Epidermal melanocyte (primary cell): ENCODE results near the gene LRPAP1.

ENCODE experiments used
- DNase-seq: peaks from one replicate; pipeline ENCODE4 v3.0.0; 2011; ENCODE audit warnings: low spot score; ENCODE audit not compliant: insufficient read length

LRPAP1 gene

GRCh38 chr4:3501126-3501824 is 30.9 kb downstream of the LRPAP1 start:
- no peak for DNase-seq

GRCh38 chr4:3500634-3501101 is 31.6 kb downstream of the LRPAP1 start:
- DNase-seq: no peak

- no peak for DNase-seq
Observed at GRCh38 chr4:3500111-3500510, 32.1 kb downstream of the LRPAP1 start.

- DNase-seq: no peak
Observed at GRCh38 chr4:3499710-3500109, 32.5 kb downstream of the LRPAP1 start.

- DNase-seq: no peak
Observed at GRCh38 chr4:3498901-3499510, 33.2 kb downstream of the LRPAP1 start.

- DNase-seq: no peak
Observed at GRCh38 chr4:3498407-3498806, 33.8 kb downstream of the LRPAP1 start.

GRCh38 chr4:3497523-3498389 is 34.5 kb downstream of the LRPAP1 start:
- DNase-seq: no peak

GRCh38 chr4:3497095-3497494 is 35.1 kb downstream of the LRPAP1 start:
- DNase-seq: no peak

- no peak for DNase-seq
Observed at GRCh38 chr4:3496021-3496420, 36.2 kb downstream of the LRPAP1 start.

GRCh38 chr4:3495204-3495975 is 36.8 kb downstream of the LRPAP1 start:
- no peak for DNase-seq

GRCh38 chr4:3494462-3494871 is 37.8 kb downstream of the LRPAP1 start:
- no peak for DNase-seq

- DNase-seq: no peak
Observed at GRCh38 chr4:3493720-3494461, 38.3 kb downstream of the LRPAP1 start.

GRCh38 chr4:3492741-3493719 is 39.2 kb downstream of the LRPAP1 start:
- DNase-seq: no peak

- no peak for DNase-seq
Observed at GRCh38 chr4:3491681-3492405, 40.4 kb downstream of the LRPAP1 start.

- no peak for DNase-seq
Observed at GRCh38 chr4:3489451-3489962, 42.7 kb downstream of the LRPAP1 start.

GRCh38 chr4:3488820-3489219 is 43.4 kb downstream of the LRPAP1 start:
- no peak for DNase-seq

GRCh38 chr4:3487861-3488260 is 44.4 kb downstream of the LRPAP1 start:
- no peak for DNase-seq
